HT1080 (cell line): ENCODE measurements around the gene GNAQ. TPM values are rescaled to one million over a fixed set of nuclear protein-coding genes. Genes with fewer than 3 reads are reported as not detected.
"Not testable (repeated sequence)": the region's sequence is repeated elsewhere in the genome, so short reads cannot be mapped to it uniquely, and the experiment has no call there.

ENCODE experiments used
- DNase-seq: peaks from one replicate; pipeline ENCODE4 v3.0.0-alpha.2; 2015; ENCODE audit warnings: low read depth
- total RNA-seq: library from RNA; depleted of rRNA; stranded (reverse); fragments of >200 nt; shearing (Covaris generic); gene quantifications from 2 replicates; pipeline ENCODE4 v1.2.3, GENCODE V29; 2014

Gene GNAQ
- total RNA-seq, 1 experiment from 2014 or later, result 14.6 TPM

- DNase-seq, result no peak
These were observed 248.1 kb downstream of the GNAQ start for GRCh38 chr9:77783518-77783917.

GRCh38 chr9:77779010-77779409, 252.6 kb downstream of the GNAQ start:
- no peak for DNase-seq

GRCh38 chr9:77773381-77773780, 258.2 kb downstream of the GNAQ start:
- DNase-seq, result no peak

- DNase-seq, result no peak
These were observed 259.0 kb downstream of the GNAQ start for GRCh38 chr9:77772646-77773045.

- DNase-seq, result no peak
These were observed 260.4 kb downstream of the GNAQ start for GRCh38 chr9:77771171-77771570.

GRCh38 chr9:77770340-77770739, 261.3 kb downstream of the GNAQ start:
- DNase-seq, result no peak

GRCh38 chr9:77769246-77769645, 262.4 kb downstream of the GNAQ start:
- DNase-seq, result no peak

GRCh38 chr9:77766587-77766986, 265.0 kb downstream of the GNAQ start:
- no peak for DNase-seq

- no peak for DNase-seq
These were observed 265.8 kb downstream of the GNAQ start for GRCh38 chr9:77765781-77766259.

GRCh38 chr9:77764894-77765780, 266.5 kb downstream of the GNAQ start:
- DNase-seq, result peak; percentile 11

- DNase-seq, result no peak
These were observed 268.0 kb downstream of the GNAQ start for GRCh38 chr9:77763566-77763965.

- DNase-seq, result not testable (repeated sequence)
These were observed 270.7 kb downstream of the GNAQ start for GRCh38 chr9:77760919-77761318.

- DNase-seq, result no peak
These were observed 272.2 kb downstream of the GNAQ start for GRCh38 chr9:77759391-77759790.

GRCh38 chr9:77756449-77756848, 275.2 kb downstream of the GNAQ start:
- peak; percentile 3 for DNase-seq

GRCh38 chr9:77753180-77753579, 278.4 kb downstream of the GNAQ start:
- no peak for DNase-seq

- DNase-seq, result peak; percentile 3
These were observed 279.1 kb downstream of the GNAQ start for GRCh38 chr9:77752554-77752953.

GRCh38 chr9:77751341-77752091, 280.1 kb downstream of the GNAQ start:
- peak; percentile 69 for DNase-seq

GRCh38 chr9:77750981-77751340, 280.6 kb downstream of the GNAQ start:
- DNase-seq, result no peak

- no peak for DNase-seq
These were observed 281.3 kb downstream of the GNAQ start for GRCh38 chr9:77750284-77750683.

GRCh38 chr9:77748214-77748772, 283.3 kb downstream of the GNAQ start:
- no peak for DNase-seq

GRCh38 chr9:77747163-77747562, 284.4 kb downstream of the GNAQ start:
- DNase-seq, result no peak

- no peak for DNase-seq
These were observed 286.7 kb downstream of the GNAQ start for GRCh38 chr9:77744841-77745430.
